Measurements from ENCODE around the gene SLC9A5. TPM values are rescaled to one million over a fixed set of nuclear protein-coding genes. Genes with fewer than 3 reads are reported as not detected.

SLC9A5 gene
- total and polyA plus RNA-seq, 10 donors, result 6.0 to 34.1 (median 18.2) TPM

DNA sequence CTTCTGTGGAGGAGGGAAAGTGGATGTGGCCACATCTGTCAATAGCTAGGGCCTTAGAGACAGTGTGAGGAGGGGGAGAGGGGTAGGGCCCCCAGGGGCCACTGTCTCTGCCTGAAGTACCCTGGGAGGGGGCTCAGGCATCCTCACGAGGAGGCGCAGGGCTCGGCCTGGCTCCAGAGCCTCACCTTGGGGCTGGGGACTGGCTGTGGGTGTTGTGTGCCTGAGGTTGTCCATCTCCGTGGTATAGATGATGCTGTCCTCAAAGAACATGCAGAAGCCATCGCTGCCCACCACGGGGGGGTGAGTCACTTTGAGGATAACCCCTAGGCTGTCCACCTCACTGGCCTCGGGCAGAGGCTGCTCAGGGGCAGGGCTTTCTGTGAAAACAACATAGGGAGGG is 42.7 kb downstream of the SLC9A5 start:
- H3K27me3 ChIP-seq (replicated peaks in 1 of 7), result no peaks in the 10 kb centered on the region
- TF ChIP-seq POLR2A (IDR thresholded peaks at IDR 0.05) (no peak), POLR2AphosphoS5 (IDR thresholded peaks at IDR 0.05) (no peak)
- TF ChIP-seq, protein P1, sequence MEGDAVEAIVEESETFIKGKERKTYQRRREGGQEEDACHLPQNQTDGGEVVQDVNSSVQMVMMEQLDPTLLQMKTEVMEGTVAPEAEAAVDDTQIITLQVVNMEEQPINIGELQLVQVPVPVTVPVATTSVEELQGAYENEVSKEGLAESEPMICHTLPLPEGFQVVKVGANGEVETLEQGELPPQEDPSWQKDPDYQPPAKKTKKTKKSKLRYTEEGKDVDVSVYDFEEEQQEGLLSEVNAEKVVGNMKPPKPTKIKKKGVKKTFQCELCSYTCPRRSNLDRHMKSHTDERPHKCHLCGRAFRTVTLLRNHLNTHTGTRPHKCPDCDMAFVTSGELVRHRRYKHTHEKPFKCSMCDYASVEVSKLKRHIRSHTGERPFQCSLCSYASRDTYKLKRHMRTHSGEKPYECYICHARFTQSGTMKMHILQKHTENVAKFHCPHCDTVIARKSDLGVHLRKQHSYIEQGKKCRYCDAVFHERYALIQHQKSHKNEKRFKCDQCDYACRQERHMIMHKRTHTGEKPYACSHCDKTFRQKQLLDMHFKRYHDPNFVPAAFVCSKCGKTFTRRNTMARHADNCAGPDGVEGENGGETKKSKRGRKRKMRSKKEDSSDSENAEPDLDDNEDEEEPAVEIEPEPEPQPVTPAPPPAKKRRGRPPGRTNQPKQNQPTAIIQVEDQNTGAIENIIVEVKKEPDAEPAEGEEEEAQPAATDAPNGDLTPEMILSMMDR (IDR thresholded peaks at IDR 0.05 in 8 of 11, conservative IDR thresholded peaks at IDR 0.05 in 3 of 11), result no peak
- no peak overlapping the region for H3K4me3 ChIP-seq
- H3K36me3 ChIP-seq, result peaks cover 0 to 5% (median 0%) of the 10 kb centered on the region in 6 donors
- H3K4me1 ChIP-seq, result peaks cover 0 to 19% (median 2%) of the 10 kb centered on the region in 6 donors
- DNase-seq, result no peak
- intact Hi-C loops (cut with DNase I; ENCODE audit: low total_unique reads), result no loop called here
- WGBS, 5 donors, result 85 to 93% (median 88%) methylated on average over 7 of the region's 7 CpGs
- no peak overlapping the region for H3K27ac ChIP-seq
- H3K9me3 ChIP-seq, result no peaks in the 10 kb centered on the region

DNA sequence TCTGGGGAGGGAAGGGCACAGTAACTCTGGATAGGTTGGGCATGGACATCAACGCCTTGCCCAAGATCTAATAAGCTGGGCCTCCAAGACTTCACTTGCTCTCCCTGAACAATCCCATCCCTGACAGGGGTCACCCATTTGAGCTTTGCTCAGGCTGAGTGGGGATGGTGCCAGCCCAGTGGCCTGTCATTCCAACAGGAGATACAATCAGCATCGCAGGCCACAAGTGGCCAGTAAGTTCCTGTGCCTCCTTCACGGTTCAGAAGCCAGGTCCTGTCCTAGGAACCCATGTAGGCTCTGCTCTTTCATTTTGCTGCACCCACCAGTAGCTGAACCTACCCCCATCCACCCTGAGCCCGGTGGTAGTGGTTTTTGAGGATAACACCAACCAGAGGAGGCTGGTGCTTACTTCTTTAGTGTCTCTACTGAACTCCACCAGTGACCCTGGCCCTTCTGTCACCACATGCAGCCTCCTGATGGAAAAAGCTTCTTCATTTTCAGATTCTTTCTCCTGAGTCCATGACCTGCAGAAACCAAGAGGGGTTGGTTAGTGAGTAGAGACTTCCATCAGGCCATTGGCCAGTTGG is 45.5 kb downstream of the SLC9A5 start:
- no peak overlapping the region for H3K4me3 ChIP-seq
- whole genome bisulfite sequencing, 5 donors, result 83 to 89% (median 84%) methylated on average over 3 to 4 of the region's 4 CpGs
- H3K27ac ChIP-seq, result no peak overlapping the region
- intact Hi-C loops (cut with DNase I; ENCODE audit: low total_unique reads), result no loop called here
- TF ChIP-seq POLR2AphosphoS5 (IDR thresholded peaks at IDR 0.05) (no peak), POLR2A (IDR thresholded peaks at IDR 0.05) (no peak)
- H3K4me1 ChIP-seq, result peaks cover 0 to 19% (median 2%) of the 10 kb centered on the region in 6 donors
- DNase-seq, result peak; percentile 56
- H3K9me3 ChIP-seq, result no peaks in the 10 kb centered on the region
- no peaks in the 10 kb centered on the region for H3K36me3 ChIP-seq
- no peaks in the 10 kb centered on the region for H3K27me3 ChIP-seq (replicated peaks in 1 of 7)

DNA sequence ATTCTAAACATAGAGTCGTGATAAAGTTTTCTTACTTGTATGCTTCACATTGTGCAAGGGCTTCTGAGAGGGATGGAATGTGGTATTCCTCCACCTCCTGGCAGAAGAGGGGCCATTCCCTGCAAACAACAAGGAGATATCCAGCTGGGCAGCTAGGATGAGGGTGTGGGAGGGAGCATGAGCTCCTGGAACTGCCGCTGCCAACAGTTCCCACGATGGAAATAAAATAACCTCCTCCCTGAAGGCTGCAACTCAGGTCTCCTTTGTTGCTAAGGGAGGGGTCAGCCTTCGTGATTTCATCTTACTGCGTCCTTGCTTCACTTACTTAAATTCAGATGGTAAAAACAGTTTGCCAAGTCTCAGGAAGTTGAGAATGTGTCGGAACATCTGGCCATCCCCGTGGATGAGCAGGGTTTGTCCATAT is 46.2 kb downstream of the SLC9A5 start:
- TF ChIP-seq, protein P1 (IDR thresholded peaks at IDR 0.05 in 8 of 11, conservative IDR thresholded peaks at IDR 0.05 in 3 of 11), result no peak
- TF ChIP-seq POLR2A (IDR thresholded peaks at IDR 0.05), result no peak
- TF ChIP-seq POLR2AphosphoS5 (IDR thresholded peaks at IDR 0.05), result no peak
- Histone ChIP-seq H3K27ac (no peak overlapping the region), H3K9me3 (no peaks in the 10 kb centered on the region), H3K4me1 (peaks cover 0 to 12% (median 0%) of the 10 kb centered on the region in 6 donors), H3K36me3 (no peaks in the 10 kb centered on the region), H3K4me3 (no peak overlapping the region), H3K27me3 (replicated peaks in 1 of 7) (no peaks in the 10 kb centered on the region)
- WGBS, 5 donors, result 76 to 91% (median 85%) methylated on average over 7 of the region's 7 CpGs
- no peak for DNase-seq
- intact Hi-C loops (cut with DNase I; ENCODE audit: low total_unique reads), result no loop called here

DNA sequence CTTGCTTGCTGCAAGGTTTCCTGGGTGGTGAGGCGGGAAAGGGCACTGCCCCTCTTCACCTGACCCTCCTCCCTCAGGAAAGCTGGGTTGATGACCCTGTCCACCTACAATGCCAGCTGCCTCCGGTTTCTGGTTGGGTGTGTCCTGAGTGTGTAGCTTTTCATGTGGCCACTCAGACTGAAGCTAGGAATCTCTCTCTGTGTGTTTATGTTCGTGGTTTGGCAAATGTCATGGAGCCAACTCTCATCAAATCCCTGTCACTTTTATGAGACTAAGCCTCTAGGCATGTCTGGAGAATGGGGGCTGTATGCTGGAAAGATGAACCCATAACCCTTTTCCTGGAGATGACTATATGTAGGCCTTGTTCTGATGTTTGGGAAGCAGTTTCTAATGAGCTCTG is 47.6 kb downstream of the SLC9A5 start:
- Histone ChIP-seq H3K27me3 (replicated peaks in 1 of 7) (no peaks in the 10 kb centered on the region), H3K27ac (no peak overlapping the region), H3K4me1 (no peaks in the 10 kb centered on the region), H3K4me3 (no peak overlapping the region), H3K9me3 (no peaks in the 10 kb centered on the region), H3K36me3 (no peaks in the 10 kb centered on the region)
- DNase-seq, result peak; percentile 35
- WGBS, 5 donors, result 53 to 79% (median 71%) methylated on average over 3 of the region's 3 CpGs
- TF ChIP-seq POLR2A (IDR thresholded peaks at IDR 0.05), result no peak
- no peak for TF ChIP-seq POLR2AphosphoS5 (IDR thresholded peaks at IDR 0.05)
- TF ChIP-seq, protein P1 (IDR thresholded peaks at IDR 0.05 in 8 of 11, conservative IDR thresholded peaks at IDR 0.05 in 3 of 11), result no peak
- intact Hi-C loops (cut with DNase I; ENCODE audit: low total_unique reads), result no loop called here
